ENCODE measurements around the gene CDH4.

The CDH4 gene

GRCh38 chr20:61508301-61509096 is 256.4 kb downstream of the CDH4 start:
- in situ Hi-C loops (cut with HindIII; ENCODE audit: low sequenced_read_pairs) = no loop called here

GRCh38 chr20:61510778-61511330 is 258.8 kb downstream of the CDH4 start:
- in situ Hi-C loops (cut with HindIII; ENCODE audit: low sequenced_read_pairs) = no loop called here

GRCh38 chr20:61512475-61512874 is 260.4 kb downstream of the CDH4 start:
- in situ Hi-C loops (cut with HindIII; ENCODE audit: low sequenced_read_pairs) = no loop called here

GRCh38 chr20:61513124-61514017 is 261.3 kb downstream of the CDH4 start:
- in situ Hi-C loops (cut with HindIII; ENCODE audit: low sequenced_read_pairs) = no loop called here

DNA sequence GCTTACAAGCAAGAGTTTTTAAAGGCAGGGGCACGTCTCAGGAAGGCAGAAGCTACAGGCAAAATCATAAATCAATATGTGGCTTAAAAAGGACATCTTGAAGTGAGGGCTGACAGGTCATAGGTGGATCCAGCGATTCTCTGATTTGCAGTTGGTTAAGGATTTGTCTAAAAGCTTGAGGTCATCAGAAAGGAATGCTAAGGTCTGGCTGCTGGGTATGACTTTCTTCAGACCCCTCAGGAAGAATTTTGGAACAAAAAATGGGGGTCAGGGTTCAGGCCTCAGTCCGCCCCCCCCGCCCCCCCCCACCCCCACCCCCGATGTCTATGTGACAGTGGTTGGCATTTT is 261.9 kb downstream of the CDH4 start:
- in situ Hi-C loops (cut with HindIII; ENCODE audit: low sequenced_read_pairs) = no loop called here

DNA sequence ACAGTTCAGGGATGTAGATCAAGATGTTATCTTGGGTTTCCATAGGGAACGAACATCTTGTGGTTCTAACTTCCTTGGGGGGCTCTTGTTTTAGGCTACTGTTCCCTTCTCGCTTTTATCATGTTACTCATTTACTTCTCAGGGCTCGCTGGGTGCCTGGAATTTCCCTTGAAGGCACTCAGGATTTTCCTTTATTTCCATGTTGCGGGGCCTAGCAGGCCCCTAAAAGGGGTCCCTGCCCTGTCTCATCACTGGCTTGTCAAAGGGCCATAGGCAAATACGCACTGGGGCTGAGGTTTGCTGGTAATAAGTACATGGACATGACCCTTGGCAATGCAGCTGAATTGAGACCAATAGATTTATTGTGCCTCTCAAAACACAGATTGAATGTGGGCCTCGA is 262.3 kb downstream of the CDH4 start:
- in situ Hi-C loops (cut with HindIII; ENCODE audit: low sequenced_read_pairs) = no loop called here

DNA sequence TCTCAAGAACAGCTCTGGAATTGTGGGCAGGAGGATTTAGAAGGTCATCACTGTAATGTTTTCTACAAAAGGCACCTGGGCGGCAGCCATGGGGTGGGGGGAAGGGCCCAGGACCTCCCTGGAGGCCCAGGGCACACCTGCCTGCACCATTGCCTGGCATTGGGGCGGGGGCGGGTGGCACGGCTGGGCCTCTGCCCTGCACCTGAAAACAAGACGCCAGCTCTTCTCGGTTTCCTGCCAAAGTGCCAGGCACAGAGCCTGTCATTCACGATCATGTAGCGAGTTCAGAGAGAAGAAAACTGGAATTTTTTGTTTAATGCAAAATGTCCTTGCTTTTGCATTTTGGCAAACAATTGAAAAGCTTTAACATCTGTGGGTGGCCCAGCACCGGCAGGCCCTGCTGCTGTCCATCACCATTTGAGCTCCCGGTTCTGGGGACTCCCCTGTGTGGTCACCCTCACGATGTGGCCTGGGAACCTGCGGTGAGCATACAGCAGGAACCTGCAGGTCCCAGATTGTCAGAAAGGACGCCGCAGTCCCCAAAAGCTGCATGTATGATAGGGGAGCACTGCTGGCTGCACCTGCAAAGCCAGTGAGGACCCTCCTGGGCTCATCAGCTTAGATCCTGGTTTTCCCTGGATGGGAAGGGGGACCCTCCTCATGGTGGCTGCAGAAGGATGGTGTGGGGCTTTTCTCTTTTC is 262.9 kb downstream of the CDH4 start:
- in situ Hi-C loops (cut with HindIII; ENCODE audit: low sequenced_read_pairs) = no loop called here

DNA sequence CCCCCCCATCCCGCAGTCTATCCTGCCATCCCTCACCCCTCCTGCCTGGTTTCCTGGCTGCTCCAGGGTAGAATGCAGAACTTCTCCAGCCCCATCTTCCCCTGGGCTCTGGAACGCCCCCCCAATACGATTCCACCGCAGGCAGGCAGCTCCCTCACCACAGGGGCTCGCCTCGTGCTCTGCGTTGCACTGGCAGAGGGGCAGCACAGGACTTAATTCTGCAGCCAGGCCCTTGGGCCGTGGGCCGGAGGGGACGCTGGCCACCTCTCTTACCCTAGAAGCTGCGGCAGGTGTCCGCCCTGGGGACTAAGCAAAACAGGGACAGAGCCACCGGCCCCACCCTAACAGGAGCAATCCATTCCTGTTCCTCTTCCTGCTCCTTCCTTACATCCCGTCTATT is 263.9 kb downstream of the CDH4 start:
- in situ Hi-C loops (cut with HindIII; ENCODE audit: low sequenced_read_pairs) = no loop called here

GRCh38 chr20:61516346-61517208 is 264.5 kb downstream of the CDH4 start:
- in situ Hi-C loops (cut with HindIII; ENCODE audit: low sequenced_read_pairs) = no loop called here

GRCh38 chr20:61517419-61517818 is 265.4 kb downstream of the CDH4 start:
- in situ Hi-C loops (cut with HindIII; ENCODE audit: low sequenced_read_pairs) = no loop called here

GRCh38 chr20:61518424-61518951 is 266.4 kb downstream of the CDH4 start:
- in situ Hi-C loops (cut with HindIII; ENCODE audit: low sequenced_read_pairs) = no loop called here

- in situ Hi-C loops (cut with HindIII; ENCODE audit: low sequenced_read_pairs) = no loop called here
These were observed 267.4 kb downstream of the CDH4 start for GRCh38 chr20:61519488-61519887.

GRCh38 chr20:61520076-61520892 is 268.2 kb downstream of the CDH4 start:
- in situ Hi-C loops (cut with HindIII; ENCODE audit: low sequenced_read_pairs) = no loop called here

DNA sequence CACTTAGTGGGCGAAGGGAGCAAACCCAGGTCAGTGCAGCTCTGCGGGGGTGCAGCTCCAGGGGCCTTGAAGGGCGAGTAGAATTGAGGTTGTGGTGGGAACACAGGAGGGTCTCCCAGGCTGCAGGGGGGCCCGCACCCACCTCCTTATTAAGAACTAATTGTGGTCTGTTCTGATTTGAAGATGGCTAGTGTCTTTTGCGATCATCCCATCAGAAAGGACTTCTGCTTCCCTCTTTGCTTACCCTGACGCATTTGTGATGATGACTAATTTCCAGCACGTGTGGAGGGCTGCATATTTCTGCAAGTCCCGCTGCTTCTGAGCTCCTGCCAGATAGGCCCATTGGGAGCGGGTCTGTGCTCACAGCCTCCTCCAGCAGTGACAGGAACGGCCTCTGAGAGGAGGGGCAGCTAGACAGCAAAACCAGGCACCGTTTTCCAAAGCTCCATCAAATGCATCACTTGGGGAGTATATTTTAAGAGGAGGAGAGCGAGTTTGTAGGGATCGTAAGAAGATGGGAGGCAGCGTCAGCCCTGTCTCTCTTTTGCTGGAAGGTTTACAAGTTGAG is 268.9 kb downstream of the CDH4 start:
- in situ Hi-C loops (cut with HindIII; ENCODE audit: low sequenced_read_pairs) = no loop called here

DNA sequence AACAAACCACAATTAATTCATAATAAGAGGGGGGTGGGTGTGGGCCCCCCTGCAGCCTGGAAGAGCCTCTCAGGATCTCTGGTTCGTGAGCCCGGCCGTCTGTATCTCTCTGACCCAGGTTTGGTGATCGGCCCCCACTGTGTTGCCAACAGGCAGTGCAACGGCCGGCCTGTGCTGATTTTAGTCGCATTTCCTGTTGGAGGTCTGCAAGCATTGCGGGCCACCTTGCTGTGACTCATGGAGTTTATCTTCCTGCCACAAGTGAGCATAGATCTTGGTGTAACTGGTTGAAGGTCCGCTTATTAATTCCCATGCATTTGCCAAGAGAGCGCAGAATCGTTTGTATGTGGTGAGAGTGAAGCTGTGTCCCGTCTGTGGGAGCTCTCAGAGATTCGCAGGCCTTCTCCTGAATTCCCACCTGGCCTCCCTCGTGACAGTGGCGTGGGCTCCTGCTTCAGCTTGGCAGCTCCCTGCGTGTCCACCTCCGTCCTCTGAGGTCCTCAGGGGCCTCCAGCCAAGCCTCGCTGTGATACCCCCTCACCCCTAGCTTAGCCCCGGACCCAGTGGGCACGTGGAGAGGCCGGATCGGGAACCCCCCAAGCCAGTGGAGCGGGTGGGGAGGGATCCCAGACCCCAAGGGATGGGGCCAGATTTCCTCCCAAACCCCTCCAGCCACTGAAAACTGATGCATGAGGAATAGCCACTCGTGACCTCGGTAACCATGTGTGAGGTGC is 269.8 kb downstream of the CDH4 start:
- in situ Hi-C loops (cut with HindIII; ENCODE audit: low sequenced_read_pairs) = no loop called here

DNA sequence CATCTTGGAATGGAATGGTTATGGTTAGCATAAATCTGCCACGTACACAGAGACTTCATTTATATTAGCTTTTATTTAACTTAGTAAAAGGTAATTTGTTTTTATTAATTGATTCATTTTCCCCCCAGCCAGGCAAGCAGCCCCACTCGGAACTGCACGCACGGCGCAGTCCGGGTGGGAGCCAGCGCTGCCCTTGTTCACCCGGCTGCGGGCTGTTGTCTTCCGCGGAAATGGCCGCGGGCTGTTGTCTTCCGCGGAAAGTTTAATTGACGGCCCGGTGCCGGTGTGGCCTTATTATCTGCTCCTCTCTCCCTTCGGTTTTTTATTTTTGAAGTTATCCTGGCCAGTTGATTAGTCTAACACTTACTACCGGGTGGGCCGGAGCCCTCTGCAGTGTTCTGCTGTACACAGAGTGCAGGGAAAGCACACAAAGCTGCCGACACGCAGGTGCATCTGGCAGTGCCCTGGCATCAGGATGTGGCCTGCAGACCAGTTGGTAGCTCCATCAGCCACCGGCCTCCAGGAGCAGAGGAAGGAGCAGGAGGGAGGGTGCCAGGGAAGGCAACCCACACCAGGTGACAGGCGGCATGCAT is 270.5 kb downstream of the CDH4 start:
- in situ Hi-C loops (cut with HindIII; ENCODE audit: low sequenced_read_pairs) = no loop called here

DNA sequence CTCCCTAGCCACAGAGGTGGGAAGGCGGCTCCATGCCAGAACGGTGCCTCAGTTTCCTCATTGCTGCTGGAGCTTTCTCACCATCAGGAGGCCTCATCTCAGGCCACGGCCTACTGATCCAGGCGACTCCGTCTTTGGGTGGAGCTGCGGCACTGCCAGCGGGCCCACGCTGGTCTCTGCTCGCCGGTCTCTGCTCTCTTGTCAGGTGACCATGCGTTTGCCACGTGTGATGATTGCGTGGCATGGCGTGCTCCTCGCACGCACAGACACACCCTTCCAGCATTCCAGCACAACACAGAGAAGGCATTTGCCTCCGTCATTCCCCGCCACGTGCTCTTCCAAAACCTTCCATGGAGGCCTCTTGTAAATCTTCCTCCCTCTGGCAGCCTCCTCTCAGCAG is 271.1 kb downstream of the CDH4 start:
- in situ Hi-C loops (cut with HindIII; ENCODE audit: low sequenced_read_pairs) = no loop called here
